GM12875 (cell line): Measurements from ENCODE around the gene RAB39A.
"Not testable (repeated sequence)": the region's sequence is repeated elsewhere in the genome, so short reads cannot be mapped to it uniquely, and the experiment has no call there.

Experiments used
- H3K4me3 ChIP-seq: one replicate; pipeline ENCODE4 v1.5.1; 2011; ENCODE audit warnings: low read depth, low read length, control low read depth
- TF ChIP-seq, protein P1 (sequence below): IDR thresholded peaks from 2 replicates; pipeline ENCODE4 v1.5.1; 2011; ENCODE audit warnings: low read depth, mild to moderate bottlenecking, control low read depth, inconsistent platforms, low read length, moderate library complexity, borderline replicate concordance; ENCODE audit not compliant: insufficient read depth

The RAB39A gene

DNA sequence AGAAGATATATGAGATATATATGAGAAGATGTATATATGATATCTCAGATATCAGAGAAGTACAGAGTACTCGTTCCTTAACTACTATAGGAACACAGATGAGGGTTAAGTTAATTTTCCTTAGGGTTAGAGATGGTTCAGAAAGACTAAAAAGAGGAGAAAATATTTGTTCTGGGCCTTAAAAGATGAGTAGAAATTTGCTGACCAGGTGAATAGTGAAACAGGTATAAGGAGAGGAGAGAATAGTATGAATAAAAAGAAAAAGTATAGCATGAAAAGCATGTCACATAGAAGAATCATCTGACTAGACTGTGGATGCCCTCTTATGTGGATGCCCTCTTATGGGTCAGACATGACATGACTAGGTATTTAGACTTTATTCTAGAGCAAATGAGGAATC, 6.3 kb upstream of the RAB39A start:
- TF ChIP-seq, protein P1, sequence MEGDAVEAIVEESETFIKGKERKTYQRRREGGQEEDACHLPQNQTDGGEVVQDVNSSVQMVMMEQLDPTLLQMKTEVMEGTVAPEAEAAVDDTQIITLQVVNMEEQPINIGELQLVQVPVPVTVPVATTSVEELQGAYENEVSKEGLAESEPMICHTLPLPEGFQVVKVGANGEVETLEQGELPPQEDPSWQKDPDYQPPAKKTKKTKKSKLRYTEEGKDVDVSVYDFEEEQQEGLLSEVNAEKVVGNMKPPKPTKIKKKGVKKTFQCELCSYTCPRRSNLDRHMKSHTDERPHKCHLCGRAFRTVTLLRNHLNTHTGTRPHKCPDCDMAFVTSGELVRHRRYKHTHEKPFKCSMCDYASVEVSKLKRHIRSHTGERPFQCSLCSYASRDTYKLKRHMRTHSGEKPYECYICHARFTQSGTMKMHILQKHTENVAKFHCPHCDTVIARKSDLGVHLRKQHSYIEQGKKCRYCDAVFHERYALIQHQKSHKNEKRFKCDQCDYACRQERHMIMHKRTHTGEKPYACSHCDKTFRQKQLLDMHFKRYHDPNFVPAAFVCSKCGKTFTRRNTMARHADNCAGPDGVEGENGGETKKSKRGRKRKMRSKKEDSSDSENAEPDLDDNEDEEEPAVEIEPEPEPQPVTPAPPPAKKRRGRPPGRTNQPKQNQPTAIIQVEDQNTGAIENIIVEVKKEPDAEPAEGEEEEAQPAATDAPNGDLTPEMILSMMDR, result no peak
- H3K4me3 ChIP-seq, result no peak overlapping the region

DNA sequence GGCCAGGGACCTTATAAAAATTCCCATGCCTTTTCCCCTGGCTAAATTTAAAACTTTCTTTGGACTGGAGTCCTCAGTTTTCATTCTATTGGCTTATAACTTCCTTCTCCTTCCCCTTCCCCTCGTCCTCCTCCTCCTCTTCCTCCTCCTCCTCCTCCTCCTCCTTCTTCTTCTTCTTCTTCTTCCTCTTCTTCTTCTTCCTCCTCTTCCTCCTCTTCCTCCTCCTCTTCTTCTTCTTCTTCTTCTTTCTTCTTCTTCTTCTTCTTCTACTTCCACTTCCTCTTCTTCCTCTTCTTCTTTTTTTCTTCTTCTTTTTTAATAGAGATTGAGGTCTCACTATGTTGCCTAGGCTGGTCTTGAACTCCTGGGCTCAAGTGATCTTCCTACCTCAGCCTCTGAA, 4.7 kb upstream of the RAB39A start:
- not testable (repeated sequence) for H3K4me3 ChIP-seq

DNA sequence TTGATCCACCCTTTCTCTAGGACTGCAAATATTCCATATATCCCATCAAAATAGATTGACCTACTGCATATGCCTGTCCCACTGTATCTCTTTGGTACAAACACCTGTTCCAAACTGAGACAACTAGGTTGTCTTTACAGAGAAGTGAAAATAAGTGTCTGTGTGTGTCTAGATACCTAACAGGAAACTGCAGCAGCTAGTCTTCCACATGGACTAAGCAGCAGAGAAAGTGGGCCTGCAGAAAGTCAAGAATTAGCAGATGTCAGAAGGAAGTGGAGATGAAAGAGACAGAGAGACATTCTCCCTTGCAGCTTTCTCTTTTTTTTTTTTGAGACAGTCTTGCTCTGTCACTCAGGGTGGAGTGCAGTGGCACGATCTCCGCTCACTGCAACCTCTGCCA, 3.9 kb upstream of the RAB39A start:
- TF ChIP-seq, protein P1, result no peak
- H3K4me3 ChIP-seq, result no peak overlapping the region

DNA sequence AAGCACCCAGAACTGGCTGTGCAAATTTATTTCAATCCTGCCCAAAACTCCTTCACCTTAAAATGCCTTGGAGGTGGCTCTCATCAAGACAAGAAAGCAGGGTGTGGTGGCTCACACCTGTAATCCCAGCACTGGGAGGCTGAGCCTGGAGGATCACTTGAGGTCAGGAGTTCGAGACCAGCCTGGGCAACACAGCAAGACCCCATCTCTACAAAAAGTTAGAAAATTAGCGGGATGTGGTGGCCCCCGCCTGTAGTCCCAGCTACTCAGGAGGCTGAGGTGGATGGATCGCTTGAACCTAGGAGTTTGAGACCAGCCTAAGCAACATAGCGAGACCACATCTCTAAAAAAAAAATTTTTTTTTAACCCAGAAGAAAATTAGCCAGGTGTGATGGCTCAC, 689 bp upstream of the RAB39A start:
- TF ChIP-seq, protein P1, result no peak
- peak overlapping the region; percentile 56 for H3K4me3 ChIP-seq

DNA sequence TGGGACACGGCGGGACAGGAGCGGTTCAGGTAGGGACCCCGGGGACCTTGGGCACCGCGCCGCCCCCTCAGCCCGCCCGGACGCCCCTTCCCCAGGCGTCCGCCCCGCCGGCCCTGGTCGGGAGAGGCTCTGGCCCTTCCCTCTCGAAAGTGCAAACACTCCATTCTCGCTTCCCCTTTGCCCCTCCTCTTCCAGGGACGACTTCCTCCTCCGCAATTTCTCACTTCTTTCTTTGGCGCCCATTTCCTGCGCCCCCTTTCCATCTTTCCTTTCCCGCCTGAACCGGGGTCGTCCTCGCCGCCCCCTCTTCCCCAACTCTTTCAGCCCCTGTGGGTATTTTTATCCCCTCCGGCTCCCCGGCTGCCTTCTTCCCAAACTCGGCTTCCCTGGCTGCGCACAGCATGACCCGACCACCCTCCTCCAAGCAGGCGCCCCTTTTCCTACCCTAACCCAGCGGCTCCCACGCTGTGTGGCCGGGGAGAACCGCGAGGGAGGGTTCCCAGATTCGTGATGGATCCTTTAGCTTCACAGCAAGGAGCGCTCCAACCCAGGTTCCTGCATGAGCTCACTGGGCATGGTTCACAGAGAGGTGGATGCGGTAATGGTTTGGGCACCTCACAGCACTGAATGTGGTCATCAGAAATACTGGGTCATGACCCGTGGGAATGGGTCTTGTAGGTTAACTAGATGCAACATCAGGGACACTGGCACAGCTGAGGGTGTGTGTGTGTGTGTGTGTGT, 689 bp downstream of the RAB39A start:
- peak overlapping the region; percentile 79 for H3K4me3 ChIP-seq
- TF ChIP-seq, protein P1, result no peak

DNA sequence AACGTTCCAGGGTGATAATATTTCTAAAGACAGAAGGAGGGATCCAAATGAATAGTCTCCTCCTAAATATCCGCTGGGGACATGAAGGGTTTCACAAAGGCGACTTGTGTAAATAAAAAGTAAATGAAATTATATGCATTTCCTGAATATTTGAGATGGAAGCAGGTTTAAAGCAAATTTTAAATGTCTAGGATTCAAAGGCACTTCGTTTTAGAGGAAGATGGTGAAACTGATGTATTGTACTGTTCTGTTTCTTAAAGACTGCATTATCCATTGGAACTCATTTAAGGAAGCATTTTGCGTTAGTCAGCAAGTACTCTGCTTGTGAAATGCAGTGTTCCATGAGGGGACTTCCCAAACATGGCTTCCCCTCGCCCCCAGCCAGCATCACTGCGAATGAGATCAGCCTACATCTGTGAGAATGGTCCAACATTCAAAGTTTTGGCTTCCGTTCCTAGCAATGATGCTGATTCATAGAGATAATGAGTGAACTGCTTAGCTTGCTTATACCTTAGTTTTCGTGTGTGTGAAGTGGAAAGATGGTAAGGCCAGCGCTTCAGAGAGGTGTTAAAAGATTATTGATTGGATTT, 1.5 kb downstream of the RAB39A start:
- peak overlapping the region; percentile 79 for H3K4me3 ChIP-seq
- TF ChIP-seq, protein P1, result no peak

DNA sequence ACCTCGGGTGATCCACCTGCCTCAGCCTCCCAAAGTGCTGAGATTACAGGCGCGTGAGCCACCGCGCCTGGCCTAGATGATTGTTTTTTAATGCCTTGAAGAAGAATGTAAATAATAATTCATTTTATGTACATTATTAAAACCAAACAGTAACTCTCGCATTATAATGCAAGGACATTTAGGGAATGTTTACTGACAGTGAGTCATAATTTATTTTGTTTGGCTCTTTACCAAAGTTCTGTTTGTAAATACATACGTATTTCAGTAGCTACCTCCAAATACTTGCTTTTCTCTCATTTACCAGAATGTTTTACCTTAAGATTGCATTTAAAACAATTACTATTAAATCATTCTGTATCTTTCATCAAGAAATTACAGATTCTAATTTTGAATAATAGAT, 3.0 kb downstream of the RAB39A start:
- H3K4me3 ChIP-seq, result no peak overlapping the region
- TF ChIP-seq, protein P1, result no peak
